Measurements from ENCODE around the gene BICRAL. TPM values are rescaled to one million over a fixed set of nuclear protein-coding genes. Genes with fewer than 3 reads are reported as not detected.

The BICRAL gene
- total RNA-seq, 1 donor from 2014 or later: 2.9 TPM

DNA sequence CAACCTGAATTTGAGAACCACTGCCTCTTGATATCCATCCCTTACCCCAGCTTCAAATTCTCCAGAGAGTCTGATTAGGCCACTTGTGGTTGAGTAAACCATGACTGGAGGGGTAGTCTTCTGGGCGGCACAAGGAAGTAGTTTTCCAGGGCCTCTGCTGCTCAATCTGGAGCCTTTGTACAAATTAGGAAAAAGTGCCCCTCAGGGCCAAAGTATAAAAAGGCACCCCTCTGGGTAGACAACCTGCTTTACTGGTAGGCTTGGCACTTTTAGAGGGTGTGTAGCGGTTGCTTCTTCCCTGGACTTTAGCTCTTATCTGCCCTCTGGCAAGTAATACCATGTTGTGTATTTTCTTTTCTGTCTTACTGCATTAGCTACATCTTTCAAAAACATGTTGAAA, 64.7 kb downstream of the BICRAL start:
- no peak for DNase-seq (ENCODE audit: low read depth)
- TF ChIP-seq, protein P1, sequence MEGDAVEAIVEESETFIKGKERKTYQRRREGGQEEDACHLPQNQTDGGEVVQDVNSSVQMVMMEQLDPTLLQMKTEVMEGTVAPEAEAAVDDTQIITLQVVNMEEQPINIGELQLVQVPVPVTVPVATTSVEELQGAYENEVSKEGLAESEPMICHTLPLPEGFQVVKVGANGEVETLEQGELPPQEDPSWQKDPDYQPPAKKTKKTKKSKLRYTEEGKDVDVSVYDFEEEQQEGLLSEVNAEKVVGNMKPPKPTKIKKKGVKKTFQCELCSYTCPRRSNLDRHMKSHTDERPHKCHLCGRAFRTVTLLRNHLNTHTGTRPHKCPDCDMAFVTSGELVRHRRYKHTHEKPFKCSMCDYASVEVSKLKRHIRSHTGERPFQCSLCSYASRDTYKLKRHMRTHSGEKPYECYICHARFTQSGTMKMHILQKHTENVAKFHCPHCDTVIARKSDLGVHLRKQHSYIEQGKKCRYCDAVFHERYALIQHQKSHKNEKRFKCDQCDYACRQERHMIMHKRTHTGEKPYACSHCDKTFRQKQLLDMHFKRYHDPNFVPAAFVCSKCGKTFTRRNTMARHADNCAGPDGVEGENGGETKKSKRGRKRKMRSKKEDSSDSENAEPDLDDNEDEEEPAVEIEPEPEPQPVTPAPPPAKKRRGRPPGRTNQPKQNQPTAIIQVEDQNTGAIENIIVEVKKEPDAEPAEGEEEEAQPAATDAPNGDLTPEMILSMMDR (conservative IDR thresholded peaks at IDR 0.05; ENCODE audit: low read depth, low read length): no peak
- no peak overlapping the region for H3K4me3 ChIP-seq (ENCODE audit: low read depth, low read length)

DNA sequence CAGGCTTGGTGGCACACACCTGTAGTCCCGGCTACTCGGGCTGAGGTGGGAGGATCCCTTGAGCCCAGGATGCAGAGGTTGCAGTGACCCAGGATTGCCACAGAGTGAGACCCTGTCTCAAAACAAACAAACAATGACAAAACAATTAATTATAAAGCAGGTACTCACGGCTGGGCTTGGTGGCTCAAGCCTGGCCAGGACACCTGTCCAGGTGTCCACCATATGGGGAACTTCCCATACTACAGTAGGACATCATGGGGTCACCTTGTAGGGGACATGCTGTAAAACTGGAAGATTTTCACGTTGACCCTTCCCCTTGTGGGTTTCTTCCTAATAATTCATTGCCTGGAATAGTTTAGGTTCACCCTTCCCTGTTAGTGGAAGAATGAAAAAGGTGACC, 66.8 kb downstream of the BICRAL start:
- DNase-seq (ENCODE audit: low read depth): no peak
- TF ChIP-seq, protein P1 (conservative IDR thresholded peaks at IDR 0.05; ENCODE audit: low read depth, low read length): no peak
- no peak overlapping the region for H3K4me3 ChIP-seq (ENCODE audit: low read depth, low read length)

DNA sequence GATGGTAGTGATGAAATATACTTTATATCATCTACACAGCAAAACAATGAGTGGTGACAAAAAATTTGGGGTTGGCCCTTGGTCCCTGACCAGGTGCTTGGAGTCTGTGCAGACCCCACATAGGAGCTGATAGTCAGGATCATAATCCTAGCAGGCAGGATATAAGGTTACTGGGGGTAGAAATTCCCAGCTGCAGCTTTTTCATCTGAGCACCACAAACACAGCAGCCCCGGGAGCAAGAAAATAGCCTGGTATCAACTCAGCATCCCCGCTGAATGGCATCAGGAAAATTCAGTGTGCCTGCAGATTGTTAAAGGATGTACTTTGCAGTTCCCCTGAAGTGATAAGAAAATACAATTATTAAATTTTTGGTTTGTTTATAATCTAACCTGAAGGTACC, 69.7 kb downstream of the BICRAL start:
- no peak overlapping the region for H3K4me3 ChIP-seq (ENCODE audit: low read depth, low read length)
- no peak for DNase-seq (ENCODE audit: low read depth)
- TF ChIP-seq, protein P1 (conservative IDR thresholded peaks at IDR 0.05; ENCODE audit: low read depth, low read length): no peak

DNA sequence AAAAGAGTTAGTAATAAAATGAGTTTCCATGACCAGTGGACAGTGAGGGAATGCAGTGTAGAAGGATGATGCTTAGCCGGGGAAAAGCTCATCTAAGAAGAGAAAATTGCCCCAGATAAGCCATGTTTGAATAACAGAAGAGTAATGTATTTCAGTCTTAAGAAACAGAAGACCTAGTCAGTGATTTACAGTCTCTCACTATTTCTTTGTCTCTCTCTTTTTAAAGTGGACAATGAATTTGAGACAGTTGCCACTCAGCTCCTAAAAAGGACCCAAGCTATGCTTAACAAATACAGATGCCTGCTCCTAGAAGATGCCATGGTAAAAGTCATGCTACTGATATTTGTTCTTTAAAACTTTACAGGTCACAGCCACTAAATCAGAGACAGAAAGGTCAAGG, 78.2 kb downstream of the BICRAL start:
- TF ChIP-seq, protein P1 (conservative IDR thresholded peaks at IDR 0.05; ENCODE audit: low read depth, low read length): no peak
- no peak overlapping the region for H3K4me3 ChIP-seq (ENCODE audit: low read depth, low read length)
- DNase-seq (ENCODE audit: low read depth): no peak

DNA sequence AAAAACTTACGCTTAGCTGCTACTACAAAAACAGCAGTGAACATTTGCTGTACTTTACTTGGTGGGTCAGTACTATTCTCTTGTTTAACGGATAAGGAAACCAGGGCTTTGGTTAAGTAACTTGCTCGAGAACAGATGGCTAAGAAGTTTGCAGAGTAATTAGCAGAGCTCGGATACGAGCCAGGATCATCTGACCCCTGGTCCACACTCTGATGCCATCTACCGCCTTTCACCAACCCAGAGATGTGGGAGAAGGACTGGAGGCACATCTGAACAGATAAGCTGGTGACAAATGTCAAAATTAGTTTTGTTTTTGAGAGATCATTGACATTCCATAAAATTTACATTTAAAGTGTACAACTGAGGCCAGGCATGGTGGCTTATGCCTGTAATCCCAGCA, 78.6 kb downstream of the BICRAL start:
- H3K4me3 ChIP-seq (ENCODE audit: low read depth, low read length): no peak overlapping the region
- no peak for DNase-seq (ENCODE audit: low read depth)
- TF ChIP-seq, protein P1 (conservative IDR thresholded peaks at IDR 0.05; ENCODE audit: low read depth, low read length): no peak

DNA sequence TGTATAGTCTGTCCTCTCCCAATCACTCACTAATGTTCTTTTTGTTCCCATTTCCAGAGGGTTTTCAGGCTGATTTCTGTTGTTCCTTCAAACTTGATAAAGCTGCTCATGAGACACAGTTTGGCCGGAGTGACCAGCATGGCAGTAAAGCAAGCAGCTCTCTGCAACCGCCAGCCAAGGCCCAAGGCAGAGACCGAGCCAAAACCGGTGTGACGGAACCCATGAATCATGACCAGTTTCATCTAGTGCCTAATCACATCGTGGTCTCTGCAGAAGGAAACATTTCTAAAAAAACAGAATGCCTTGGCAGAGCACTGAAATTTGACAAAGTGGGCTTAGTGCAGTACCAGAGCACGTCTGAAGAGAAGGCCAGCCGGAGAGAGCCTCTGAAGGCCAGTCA, 82.8 kb downstream of the BICRAL start:
- TF ChIP-seq, protein P1 (conservative IDR thresholded peaks at IDR 0.05; ENCODE audit: low read depth, low read length): no peak
- H3K4me3 ChIP-seq (ENCODE audit: low read depth, low read length): no peak overlapping the region
- DNase-seq (ENCODE audit: low read depth): no peak

DNA sequence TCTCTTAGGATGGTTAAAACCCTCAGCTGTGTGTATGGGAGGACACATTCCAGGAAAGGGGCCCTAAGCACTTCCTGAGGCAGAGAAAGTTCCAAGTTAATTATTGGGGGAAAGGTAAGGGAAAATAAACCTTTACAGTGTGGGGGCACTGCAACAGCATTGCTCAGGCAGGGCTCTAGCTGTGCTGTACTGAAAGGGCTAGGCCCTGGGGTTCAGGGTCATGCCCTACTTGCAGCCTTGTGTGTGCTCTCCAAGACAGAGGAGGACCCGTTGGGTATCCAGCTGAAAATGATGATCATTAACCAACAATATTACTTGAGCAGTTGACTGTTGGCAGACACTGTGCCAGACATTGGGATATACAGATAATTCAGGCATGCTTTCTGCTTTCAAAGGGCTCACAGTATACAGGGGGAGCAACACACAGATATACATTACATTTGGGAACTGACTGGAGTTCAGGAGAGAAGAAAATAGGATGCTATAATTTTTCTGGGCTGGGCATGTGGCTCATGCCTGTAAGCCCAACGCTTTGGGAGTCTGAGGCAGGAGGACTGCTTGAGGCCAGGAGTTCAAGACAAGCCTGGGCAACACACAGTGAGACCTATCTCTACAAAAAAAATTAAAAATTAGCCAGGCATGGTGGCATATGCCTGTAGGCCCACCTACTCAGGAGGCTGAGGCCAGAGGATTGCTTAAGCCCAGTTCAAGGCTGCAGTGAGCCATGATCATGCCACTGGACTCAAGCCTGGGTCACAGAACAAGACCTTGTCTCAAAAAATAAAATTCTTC, 88.5 kb downstream of the BICRAL start:
- DNase-seq (ENCODE audit: low read depth): no peak
- H3K4me3 ChIP-seq (ENCODE audit: low read depth, low read length): no peak overlapping the region
- TF ChIP-seq, protein P1 (conservative IDR thresholded peaks at IDR 0.05; ENCODE audit: low read depth, low read length): no peak

All from epithelial cell of proximal tubule (primary cell).